ENCODE measurements around the gene OR2V2.

DNA sequence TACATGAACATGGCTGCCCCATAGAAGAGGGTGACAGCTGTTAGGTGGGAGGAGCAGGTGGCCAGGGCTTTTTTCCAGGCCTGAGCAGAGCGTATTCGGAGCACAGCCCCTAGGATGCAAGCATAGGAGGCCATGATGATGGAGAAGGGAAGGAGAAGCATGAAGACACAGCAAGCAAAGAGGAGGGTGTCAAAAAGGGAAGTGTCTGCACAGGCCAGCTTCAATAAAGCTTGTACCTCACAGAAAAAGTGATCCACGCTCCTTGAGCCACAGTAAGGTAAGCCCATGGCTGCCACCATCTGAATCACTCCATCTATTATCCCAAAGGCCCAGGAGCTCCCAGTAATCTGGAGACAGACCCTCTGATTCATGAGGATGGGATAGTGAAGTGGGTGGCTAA, 22.9 kb upstream of the OR2V2 start:
- TF ChIP-seq, protein P1, sequence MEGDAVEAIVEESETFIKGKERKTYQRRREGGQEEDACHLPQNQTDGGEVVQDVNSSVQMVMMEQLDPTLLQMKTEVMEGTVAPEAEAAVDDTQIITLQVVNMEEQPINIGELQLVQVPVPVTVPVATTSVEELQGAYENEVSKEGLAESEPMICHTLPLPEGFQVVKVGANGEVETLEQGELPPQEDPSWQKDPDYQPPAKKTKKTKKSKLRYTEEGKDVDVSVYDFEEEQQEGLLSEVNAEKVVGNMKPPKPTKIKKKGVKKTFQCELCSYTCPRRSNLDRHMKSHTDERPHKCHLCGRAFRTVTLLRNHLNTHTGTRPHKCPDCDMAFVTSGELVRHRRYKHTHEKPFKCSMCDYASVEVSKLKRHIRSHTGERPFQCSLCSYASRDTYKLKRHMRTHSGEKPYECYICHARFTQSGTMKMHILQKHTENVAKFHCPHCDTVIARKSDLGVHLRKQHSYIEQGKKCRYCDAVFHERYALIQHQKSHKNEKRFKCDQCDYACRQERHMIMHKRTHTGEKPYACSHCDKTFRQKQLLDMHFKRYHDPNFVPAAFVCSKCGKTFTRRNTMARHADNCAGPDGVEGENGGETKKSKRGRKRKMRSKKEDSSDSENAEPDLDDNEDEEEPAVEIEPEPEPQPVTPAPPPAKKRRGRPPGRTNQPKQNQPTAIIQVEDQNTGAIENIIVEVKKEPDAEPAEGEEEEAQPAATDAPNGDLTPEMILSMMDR (IDR thresholded peaks at IDR 0.05): no peak
- no peak for TF ChIP-seq EZH2 (IDR thresholded peaks at IDR 0.05; ENCODE audit: borderline replicate concordance, insufficient read depth, low read depth, low read length, poor library complexity, severe bottlenecking)

All from B cell (primary cell).